Fibroblast of lung (primary cell): Measurements from ENCODE around the gene TMEM131L. TPM values are rescaled to one million over a fixed set of nuclear protein-coding genes. Genes with fewer than 3 reads are reported as not detected.

Source experiments
- DNase-seq, 2 donors: peaks; one replicate each; pipeline versions ENCODE4 v3.0.0 to v3.0.0-alpha.2; 2010; ENCODE audit warnings: low read depth in 2 of 2
- H2AFZ ChIP-seq: 2 replicates; pipeline ENCODE4 v1.5.1; 2012; ENCODE audit warnings: low read length, control low read depth, inconsistent platforms
- H3K27ac ChIP-seq: 2 replicates; pipeline ENCODE4 v1.5.1; 2011; ENCODE audit warnings: low read length, control low read depth; ENCODE audit not compliant: insufficient read depth
- H3K27me3 ChIP-seq: 2 replicates; pipeline ENCODE4 v1.5.1; 2011; ENCODE audit warnings: mild to moderate bottlenecking, low read length; ENCODE audit not compliant: control insufficient read depth, insufficient read depth
- H3K36me3 ChIP-seq: 2 replicates; pipeline ENCODE4 v1.5.1; 2011; ENCODE audit warnings: low read length; ENCODE audit not compliant: control insufficient read depth, insufficient read depth
- H3K4me1 ChIP-seq: 2 replicates; pipeline ENCODE4 v1.5.1; 2011; ENCODE audit warnings: low read length; ENCODE audit not compliant: control insufficient read depth, insufficient read depth; ENCODE audit errors: extremely low read depth
- H3K4me2 ChIP-seq: 2 replicates; pipeline ENCODE4 v1.5.1; 2011; ENCODE audit warnings: low read length, control low read depth; ENCODE audit not compliant: insufficient read depth; ENCODE audit errors: extremely low read depth
- H3K4me3 ChIP-seq, 4 experiments: fragments of 200-600 bp in 1 of 4; sonication (generic) in 1 of 4; replicated peaks in 1 of 4; 2 replicates each; pipeline ENCODE4 v1.5.1; 2011 to 2016; ENCODE audit warnings: low read length in 4 of 4, low read depth in 3 of 4, mild to moderate bottlenecking in 3 of 4, control low read depth in 2 of 4, inconsistent platforms in 1 of 4, mixed read lengths in 1 of 4; ENCODE audit not compliant: insufficient read depth in 1 of 4; ENCODE audit errors: control extremely low read depth in 1 of 4
- H3K79me2 ChIP-seq: 2 replicates; pipeline ENCODE4 v1.5.1; 2012; ENCODE audit warnings: mild to moderate bottlenecking, low read length, inconsistent platforms; ENCODE audit not compliant: control insufficient read depth, insufficient read depth
- H3K9ac ChIP-seq: 2 replicates; pipeline ENCODE4 v1.5.1; 2011; ENCODE audit warnings: mild to moderate bottlenecking, low read length, control low read depth; ENCODE audit not compliant: insufficient read depth
- H3K9me3 ChIP-seq: 2 replicates; pipeline ENCODE4 v1.5.1; 2012; ENCODE audit warnings: low read depth, low read length; ENCODE audit not compliant: control insufficient read depth, insufficient read depth
- H4K20me1 ChIP-seq: 2 replicates; pipeline ENCODE4 v1.5.1; 2011; ENCODE audit warnings: low read length; ENCODE audit not compliant: control insufficient read depth, insufficient read depth; ENCODE audit errors: extremely low read depth
- EZH2 ChIP-seq: IDR thresholded peaks from 2 replicates; pipeline ENCODE4 v1.5.1; 2012; ENCODE audit warnings: low read length, control low read depth, mild to moderate bottlenecking; ENCODE audit errors: missing control alignments
- polyA plus RNA-seq, 2 donors: library from polyadenylated mRNA; depleted of rRNA in 1 of 2; stranded (reverse) in 1 of 2; unstranded in 1 of 2; fragments of >200 nt; gene quantifications; 2 replicates each; pipeline ENCODE4 v1.2.1, GENCODE V29; 2011 to 2012; ENCODE audit warnings: missing spikeins in 1 of 2
- total RNA-seq: library from RNA; depleted of rRNA; stranded (reverse); fragments of >200 nt; gene quantifications from 2 replicates; pipeline ENCODE4 v1.2.1, GENCODE V29; 2014
- TF ChIP-seq, protein P1 (sequence below), 2 donors: IDR thresholded peaks in 1 of 2; conservative IDR thresholded peaks in 1 of 2; 1 replicate in 1 of 2; 2 replicates in 1 of 2; pipeline ENCODE4 v1.5.1; 2011 to 2012; ENCODE audit warnings: low read length in 2 of 2, control low read depth in 1 of 2, inconsistent platforms in 1 of 2, low read depth in 1 of 2, mild to moderate bottlenecking in 1 of 2

Gene TMEM131L
- total and polyA plus RNA-seq, 2 donors (not counting 1 experiment from before 2014, with no cell fraction given) = 7.7 to 15.0 TPM

DNA sequence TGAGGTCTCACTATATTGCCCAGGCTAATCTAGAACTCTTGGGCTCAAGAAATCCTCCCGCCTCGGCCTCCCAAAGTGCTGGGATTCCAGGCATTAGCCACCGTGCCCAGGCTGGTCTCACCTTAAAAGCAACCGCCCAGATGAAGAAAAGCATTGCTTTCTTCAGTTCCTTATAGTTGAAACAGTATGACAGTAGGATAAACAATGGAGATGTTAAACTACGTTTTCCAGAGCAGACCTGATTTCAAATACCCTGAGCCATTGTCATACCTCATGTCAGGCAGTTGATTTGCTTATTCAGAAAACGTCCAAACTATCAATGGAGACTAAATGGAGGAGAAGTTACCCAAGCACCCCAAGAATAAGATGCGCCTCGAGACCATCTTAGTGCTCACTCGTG, 26.3 kb upstream of the TMEM131L start:
- no peak for DNase-seq
- Histone ChIP-seq H4K20me1 (no peaks in the 10 kb centered on the region), H3K4me1 (no peaks in the 10 kb centered on the region), H3K27ac (no peak overlapping the region), H3K4me3 (no peak overlapping the region), H2AFZ (no peak overlapping the region), H3K27me3 (no peaks in the 10 kb centered on the region), H3K4me2 (no peak overlapping the region), H3K9ac (no peak overlapping the region), H3K79me2 (no peaks in the 10 kb centered on the region), H3K36me3 (no peaks in the 10 kb centered on the region), H3K9me3 (no peaks in the 10 kb centered on the region)
- TF ChIP-seq EZH2 = no peak
- TF ChIP-seq, protein P1, sequence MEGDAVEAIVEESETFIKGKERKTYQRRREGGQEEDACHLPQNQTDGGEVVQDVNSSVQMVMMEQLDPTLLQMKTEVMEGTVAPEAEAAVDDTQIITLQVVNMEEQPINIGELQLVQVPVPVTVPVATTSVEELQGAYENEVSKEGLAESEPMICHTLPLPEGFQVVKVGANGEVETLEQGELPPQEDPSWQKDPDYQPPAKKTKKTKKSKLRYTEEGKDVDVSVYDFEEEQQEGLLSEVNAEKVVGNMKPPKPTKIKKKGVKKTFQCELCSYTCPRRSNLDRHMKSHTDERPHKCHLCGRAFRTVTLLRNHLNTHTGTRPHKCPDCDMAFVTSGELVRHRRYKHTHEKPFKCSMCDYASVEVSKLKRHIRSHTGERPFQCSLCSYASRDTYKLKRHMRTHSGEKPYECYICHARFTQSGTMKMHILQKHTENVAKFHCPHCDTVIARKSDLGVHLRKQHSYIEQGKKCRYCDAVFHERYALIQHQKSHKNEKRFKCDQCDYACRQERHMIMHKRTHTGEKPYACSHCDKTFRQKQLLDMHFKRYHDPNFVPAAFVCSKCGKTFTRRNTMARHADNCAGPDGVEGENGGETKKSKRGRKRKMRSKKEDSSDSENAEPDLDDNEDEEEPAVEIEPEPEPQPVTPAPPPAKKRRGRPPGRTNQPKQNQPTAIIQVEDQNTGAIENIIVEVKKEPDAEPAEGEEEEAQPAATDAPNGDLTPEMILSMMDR (conservative IDR thresholded peaks at IDR 0.05 in 1 of 2, IDR thresholded peaks at IDR 0.05 in 1 of 2; ENCODE audit: low read depth in 1 of 2, low read length in 2 of 2) = no peak

- H2AFZ ChIP-seq = no peak overlapping the region
- H3K4me3 ChIP-seq = no peak overlapping the region
- H3K9me3 ChIP-seq = no peaks in the 10 kb centered on the region
- H3K27ac ChIP-seq = no peak overlapping the region
- TF ChIP-seq EZH2 = no peak
- TF ChIP-seq, protein P1 (conservative IDR thresholded peaks at IDR 0.05 in 1 of 2, IDR thresholded peaks at IDR 0.05 in 1 of 2; ENCODE audit: low read depth in 1 of 2, low read length in 2 of 2) = no peak
- no peak for DNase-seq
- no peaks in the 10 kb centered on the region for H3K36me3 ChIP-seq
- H3K4me2 ChIP-seq = no peak overlapping the region
- no peak overlapping the region for H3K9ac ChIP-seq
- H3K79me2 ChIP-seq = no peaks in the 10 kb centered on the region
- no peaks in the 10 kb centered on the region for H4K20me1 ChIP-seq
- no peaks in the 10 kb centered on the region for H3K27me3 ChIP-seq
- no peaks in the 10 kb centered on the region for H3K4me1 ChIP-seq
Measured at GRCh38 chr4:153440475-153440874, 25.7 kb upstream of the TMEM131L start.

GRCh38 chr4:153447175-153447905, 18.8 kb upstream of the TMEM131L start:
- Histone ChIP-seq H3K9me3 (no peaks in the 10 kb centered on the region), H2AFZ (no peak overlapping the region), H4K20me1 (no peaks in the 10 kb centered on the region), H3K79me2 (no peaks in the 10 kb centered on the region), H3K36me3 (no peaks in the 10 kb centered on the region), H3K9ac (no peak overlapping the region), H3K4me1 (peaks cover 8% of the 10 kb centered on the region), H3K4me3 (peak overlapping the region in 2 of 4 experiments; percentile 13 to 23), H3K27ac (no peak overlapping the region), H3K27me3 (no peaks in the 10 kb centered on the region), H3K4me2 (peak overlapping the region; percentile 66)
- peak in 1 of 2 donors; percentile 90 for DNase-seq
- no peak for TF ChIP-seq EZH2
- TF ChIP-seq, protein P1 (conservative IDR thresholded peaks at IDR 0.05 in 1 of 2, IDR thresholded peaks at IDR 0.05 in 1 of 2; ENCODE audit: low read depth in 1 of 2, low read length in 2 of 2) = no peak
